22Rv1 (cell line): ENCODE data around the gene PARD3.

Experiments used
- CTCF ChIP-seq: fragments of 450-650 bp; IDR thresholded peaks from 2 replicates; pipeline ENCODE4 v1.5.1; 2017; ENCODE audit warnings: mild to moderate bottlenecking
- ZFX ChIP-seq: fragments of 450-650 bp; IDR thresholded peaks from 2 replicates; pipeline ENCODE4 v1.6.1; 2017; ENCODE audit warnings: antibody characterized with exemption, borderline replicate concordance

GRCh38 chr10:34358729-34359434 lies 456.2 kb downstream of the PARD3 start:
- TF ChIP-seq CTCF = no peak
- TF ChIP-seq ZFX = no peak
